GM18951 (cell line): Measurements from ENCODE around the gene RAB3IL1.

Experiments used
- POLR2A ChIP-seq: IDR thresholded peaks from 4 replicates; pipeline ENCODE4 v1.6.1; 2011; ENCODE audit warnings: mild to moderate bottlenecking; ENCODE audit not compliant: insufficient read length, insufficient read depth; ENCODE audit errors: extremely low read depth
- in situ Hi-C: fragments of 300-500 bp; cut with MboI; formaldehyde crosslinking; loops from one replicate; pipeline ENCODE4 v1.12.0; 2022; ENCODE audit warnings: low sequenced_read_pairs, mixed read lengths, inconsistent platforms; ENCODE audit not compliant: unreplicated experiment

RAB3IL1 gene

GRCh38 chr11:61900251-61900650 is 17.1 kb downstream of the RAB3IL1 start:
- TF ChIP-seq POLR2A, result no peak
- in situ Hi-C loops, result no loop called here

GRCh38 chr11:61899146-61899841 is 18.1 kb downstream of the RAB3IL1 start:
- TF ChIP-seq POLR2A, result no peak
- in situ Hi-C loops, result loop anchor here (10.0 kb wide), 1 partner anchor 176 kb away; no protein-coding TSS in a partner anchor

- in situ Hi-C loops, result loop anchor here (10.0 kb wide), 1 partner anchor 177 kb away; no protein-coding TSS in a partner anchor
- TF ChIP-seq POLR2A, result no peak
These were observed 19.2 kb downstream of the RAB3IL1 start for GRCh38 chr11:61898247-61898582.

- in situ Hi-C loops, result loop anchor here (10.0 kb wide), 1 partner anchor 177 kb away; no protein-coding TSS in a partner anchor
- no peak for TF ChIP-seq POLR2A
These were observed 19.7 kb downstream of the RAB3IL1 start for GRCh38 chr11:61897387-61898246.

- no peak for TF ChIP-seq POLR2A
- in situ Hi-C loops, result loop anchor here (10.0 kb wide), 1 partner anchor 178 kb away; no protein-coding TSS in a partner anchor
These were observed 20.5 kb downstream of the RAB3IL1 start for GRCh38 chr11:61896665-61897386.

- no peak for TF ChIP-seq POLR2A
- in situ Hi-C loops, result loop anchor here (10.0 kb wide), 1 partner anchor 179 kb away; no protein-coding TSS in a partner anchor
These were observed 21.7 kb downstream of the RAB3IL1 start for GRCh38 chr11:61895718-61896059.

GRCh38 chr11:61895046-61895717 is 22.2 kb downstream of the RAB3IL1 start:
- in situ Hi-C loops, result loop anchor here (10.0 kb wide), 1 partner anchor 180 kb away; no protein-coding TSS in a partner anchor
- TF ChIP-seq POLR2A, result no peak

GRCh38 chr11:61893981-61894380 is 23.4 kb downstream of the RAB3IL1 start:
- in situ Hi-C loops, result loop anchor here (10.0 kb wide), 1 partner anchor 181 kb away; no protein-coding TSS in a partner anchor

GRCh38 chr11:61892085-61892370 is 25.3 kb downstream of the RAB3IL1 start:
- TF ChIP-seq POLR2A, result no peak
- in situ Hi-C loops, result loop anchor here (10.0 kb wide), 1 partner anchor 183 kb away; no protein-coding TSS in a partner anchor

More at GRCh38 chr11:61893981-61894380, 23.4 kb downstream of the RAB3IL1 start:
- TF ChIP-seq POLR2A, result no peak

GRCh38 chr11:61891331-61892084 is 25.9 kb downstream of the RAB3IL1 start, which contains the start of gene FADS3:
TSS of gene FADS3 (minus strand) at chr11:61891545. CDS start at chr11:61891381, 164 bp downstream.
- in situ Hi-C loops, result loop anchor here (10.0 kb wide), 1 partner anchor 183 kb away; no protein-coding TSS in a partner anchor

GRCh38 chr11:61890529-61891330 is 26.6 kb downstream of the RAB3IL1 start:
- TF ChIP-seq POLR2A, result no peak
- in situ Hi-C loops, result loop anchor here (10.0 kb wide), 1 partner anchor 184 kb away; no protein-coding TSS in a partner anchor

More at GRCh38 chr11:61891331-61892084, 25.9 kb downstream of the RAB3IL1 start, which contains the start of gene FADS3:
- TF ChIP-seq POLR2A, result peak; percentile 40
